Smooth muscle cell (in vitro differentiated cells): ENCODE measurements around the gene CDH13. TPM values are rescaled to one million over a fixed set of nuclear protein-coding genes. Genes with fewer than 3 reads are reported as not detected.

ENCODE experiments used
- DNase-seq: peaks from one replicate; lab custom pipeline; 2025; ENCODE audit not compliant: unreplicated experiment; lab: John Stamatoyannopoulos, UW
- H2AFZ ChIP-seq: fragments of 200-600 bp; sonication (generic); 2 replicates; pipeline ENCODE4 v1.6.0; 2016; ENCODE audit warnings: antibody characterized with exemption, low read depth, mild to moderate bottlenecking
- H3F3A ChIP-seq: fragments of 200-600 bp; sonication (generic); 2 replicates; pipeline ENCODE4 v1.6.0; 2017; ENCODE audit warnings: antibody characterized with exemption, low read depth
- H3K27ac ChIP-seq: fragments of 200-600 bp; sonication (generic); 2 replicates; pipeline ENCODE4 v1.5.1; 2016; ENCODE audit warnings: low read depth, mild to moderate bottlenecking
- H3K27me3 ChIP-seq: fragments of 200-600 bp; sonication (generic); 2 replicates; pipeline ENCODE4 v1.6.1; 2016; ENCODE audit warnings: low read depth, mild to moderate bottlenecking
- H3K36me3 ChIP-seq: fragments of 200-600 bp; sonication (generic); 2 replicates; pipeline ENCODE4 v1.5.1; 2016; ENCODE audit warnings: low read depth
- H3K4me1 ChIP-seq: fragments of 200-600 bp; sonication (generic); 2 replicates; pipeline ENCODE4 v1.5.1; 2016; ENCODE audit warnings: low read depth
- H3K4me2 ChIP-seq: fragments of 200-600 bp; sonication (generic); 2 replicates; pipeline ENCODE4 v1.6.0; 2016; ENCODE audit warnings: mild to moderate bottlenecking
- H3K4me3 ChIP-seq: fragments of 200-600 bp; sonication (generic); 2 replicates; pipeline ENCODE4 v1.5.1; 2016; ENCODE audit warnings: mild to moderate bottlenecking
- H3K79me2 ChIP-seq: fragments of 200-600 bp; sonication (generic); 2 replicates; pipeline ENCODE4 v1.6.0; 2016; ENCODE audit warnings: low read depth, mild to moderate bottlenecking
- H3K9ac ChIP-seq: fragments of 200-600 bp; sonication (generic); 2 replicates; pipeline ENCODE4 v1.6.0; 2016; ENCODE audit warnings: low read depth
- H3K9me3 ChIP-seq: fragments of 200-600 bp; sonication (generic); replicated peaks from 2 replicates; pipeline ENCODE4 v1.5.1; 2016; ENCODE audit warnings: low read depth
- H4K20me1 ChIP-seq: fragments of 200-600 bp; sonication (generic); 2 replicates; pipeline ENCODE4 v1.6.0; 2016; ENCODE audit warnings: low read depth
- CTCF ChIP-seq: fragments of 200-600 bp; sonication (generic); IDR thresholded peaks from 2 replicates; pipeline ENCODE4 v1.5.1; 2017; ENCODE audit warnings: borderline replicate concordance, mild to moderate bottlenecking, antibody characterized with exemption; ENCODE audit not compliant: insufficient read depth, poor library complexity, severe bottlenecking
- WGBS: methylation state at CpG from one replicate; pipeline ENCODE4 v1.1.7; 2016; ENCODE audit warnings: low lambda C conversion rate; 5-methylcytosine and 5-hydroxymethylcytosine counted together
- polyA plus RNA-seq: library from polyadenylated mRNA; unstranded; fragments of >200 nt; fragmentation: Nextera tagmentation; extraction: Ambion mirVana; gene quantifications from 2 replicates; pipeline ENCODE4 v1.2.1, GENCODE V29; 2016
- total RNA-seq: library from RNA; depleted of rRNA; stranded (reverse); fragments of >200 nt; gene quantifications from 2 replicates; pipeline ENCODE4 v1.2.3, GENCODE V29; 2014

Gene CDH13
- total and polyA plus RNA-seq, 2 experiments from 2014 or later = 12.1 to 32.2 TPM

GRCh38 chr16:83330251-83330650 lies 703.5 kb downstream of the CDH13 start:
- Histone ChIP-seq H3K9ac (no peak overlapping the region), H3K9me3 (no peaks in the 10 kb centered on the region), H3K27me3 (no peaks in the 10 kb centered on the region), H3F3A (no peaks in the 10 kb centered on the region), H3K79me2 (no peaks in the 10 kb centered on the region), H3K4me3 (no peak overlapping the region), H3K27ac (no peak overlapping the region), H3K4me2 (no peak overlapping the region), H3K36me3 (no peaks in the 10 kb centered on the region), H2AFZ (no peak overlapping the region), H4K20me1 (no peaks in the 10 kb centered on the region), H3K4me1 (no peaks in the 10 kb centered on the region)
- no peak for TF ChIP-seq CTCF
- no peak for DNase-seq
- 87% methylated on average over 2 of the region's 2 CpGs for WGBS

- 44% methylated on average over 2 of the region's 2 CpGs for WGBS
Observed at GRCh38 chr16:83335076-83335475, 708.3 kb downstream of the CDH13 start.

GRCh38 chr16:83336603-83337002 lies 709.8 kb downstream of the CDH13 start:
- TF ChIP-seq CTCF = no peak
- no peak overlapping the region for H2AFZ ChIP-seq
- no peaks in the 10 kb centered on the region for H3F3A ChIP-seq
- no peaks in the 10 kb centered on the region for H3K27me3 ChIP-seq
- no peaks in the 10 kb centered on the region for H3K9me3 ChIP-seq
- H4K20me1 ChIP-seq = no peaks in the 10 kb centered on the region
- no peak overlapping the region for H3K9ac ChIP-seq
- H3K36me3 ChIP-seq = no peaks in the 10 kb centered on the region
- no peak for DNase-seq
- no peak overlapping the region for H3K27ac ChIP-seq
- WGBS = 92% methylated on average over 3 of the region's 3 CpGs
- no peaks in the 10 kb centered on the region for H3K4me1 ChIP-seq
- no peak overlapping the region for H3K4me3 ChIP-seq
- no peak overlapping the region for H3K4me2 ChIP-seq
- H3K79me2 ChIP-seq = no peaks in the 10 kb centered on the region

More at GRCh38 chr16:83335076-83335475, 708.3 kb downstream of the CDH13 start:
- no peaks in the 10 kb centered on the region for H3K4me1 ChIP-seq
- H4K20me1 ChIP-seq = no peaks in the 10 kb centered on the region
- no peak for DNase-seq
- H3K4me2 ChIP-seq = no peak overlapping the region
- no peak overlapping the region for H3K9ac ChIP-seq
- H2AFZ ChIP-seq = no peak overlapping the region
- H3F3A ChIP-seq = no peaks in the 10 kb centered on the region
- no peaks in the 10 kb centered on the region for H3K27me3 ChIP-seq
- H3K36me3 ChIP-seq = no peaks in the 10 kb centered on the region
- no peak overlapping the region for H3K27ac ChIP-seq
- H3K4me3 ChIP-seq = no peak overlapping the region
- no peaks in the 10 kb centered on the region for H3K9me3 ChIP-seq
- H3K79me2 ChIP-seq = no peaks in the 10 kb centered on the region
- no peak for TF ChIP-seq CTCF

- no peaks in the 10 kb centered on the region for H3F3A ChIP-seq
- H3K9me3 ChIP-seq = no peaks in the 10 kb centered on the region
- DNase-seq = no peak
- no peaks in the 10 kb centered on the region for H3K79me2 ChIP-seq
- no peak overlapping the region for H3K27ac ChIP-seq
- no peak for TF ChIP-seq CTCF
- no peak overlapping the region for H3K4me2 ChIP-seq
- no peak overlapping the region for H3K4me3 ChIP-seq
- no peak overlapping the region for H2AFZ ChIP-seq
- H3K27me3 ChIP-seq = no peaks in the 10 kb centered on the region
- H3K4me1 ChIP-seq = no peaks in the 10 kb centered on the region
- WGBS = 96% methylated on average over 3 of the region's 3 CpGs
- no peak overlapping the region for H3K9ac ChIP-seq
- no peaks in the 10 kb centered on the region for H3K36me3 ChIP-seq
- H4K20me1 ChIP-seq = no peaks in the 10 kb centered on the region
Observed at GRCh38 chr16:83338138-83338537, 711.4 kb downstream of the CDH13 start.
